CD4-positive, alpha-beta T cell (primary cell): Measurements from ENCODE around the gene DPEP3. TPM values are rescaled to one million over a fixed set of nuclear protein-coding genes. Genes with fewer than 3 reads are reported as not detected.

Experiments
- ATAC-seq: fragments of 200-7000 bp; cut with Tn5 transposase; one replicate; pipeline ENCODE4 v1.10.0; 2022; ENCODE audit warnings: mild to moderate bottlenecking; ENCODE audit not compliant: poor library complexity
- CTCF ChIA-PET: fragments of 350-600 bp; sonication (Branson Sonifier 250); formaldehyde crosslinking; loops from one replicate; lab custom pipeline; 2021; ENCODE audit warnings: antibody characterized with exemption, inconsistent platforms; lab: Charles Lee
- POLR2A ChIA-PET: fragments of 350-600 bp; sonication (Branson Sonifier 250); formaldehyde crosslinking; loops from one replicate; lab custom pipeline; 2021; ENCODE audit warnings: antibody characterized with exemption, inconsistent platforms; lab: Charles Lee
- DNase-seq, 14 experiments: peaks; one replicate each; pipeline ENCODE4 v3.0.0-alpha.2; 2013 to 2020; ENCODE audit warnings: mixed read lengths in 2 of 14
- H3K27ac ChIP-seq, 2 donors: one replicate each; pipeline versions ENCODE4 v1.5.1 to v1.7.0; 2013; ENCODE audit warnings: low read length in 2 of 2, low read depth in 1 of 2, mild to moderate bottlenecking in 1 of 2
- H3K27me3 ChIP-seq, 2 experiments: 1 replicate in 1 of 2; 2 replicates in 1 of 2; pipeline versions ENCODE4 v1.6.1 to v1.7.0; 2013; ENCODE audit warnings: low read length in 2 of 2, control low read depth in 1 of 2, mild to moderate bottlenecking in 1 of 2, moderate library complexity in 1 of 2; ENCODE audit not compliant: insufficient read depth in 2 of 2, control insufficient read depth in 1 of 2
- H3K36me3 ChIP-seq: one replicate; pipeline ENCODE4 v1.6.1; 2013; ENCODE audit warnings: low read length, control low read depth; ENCODE audit not compliant: insufficient read depth
- H3K4me1 ChIP-seq: one replicate; pipeline ENCODE4 v1.6.1; 2013; ENCODE audit warnings: low read length, control low read depth; ENCODE audit not compliant: insufficient read depth
- H3K4me3 ChIP-seq: one replicate; pipeline ENCODE4 v1.5.1; 2013; ENCODE audit warnings: mild to moderate bottlenecking, low read length, moderate library complexity
- H3K9me3 ChIP-seq, 2 experiments: 1 replicate in 1 of 2; 2 replicates in 1 of 2; pipeline versions ENCODE4 v1.6.1 to v1.7.0; 2013; ENCODE audit warnings: low read length in 2 of 2, mild to moderate bottlenecking in 2 of 2, control low read depth in 1 of 2, moderate library complexity in 1 of 2; ENCODE audit not compliant: control insufficient read depth in 1 of 2, insufficient read depth in 1 of 2
- H3K27ac Mint-ChIP-seq: one replicate; pipeline ENCODE4 v1.8.0; 2020; ENCODE audit warnings: mixed read lengths
- H3K27me3 Mint-ChIP-seq: one replicate; pipeline ENCODE4 v1.8.0; 2021; ENCODE audit warnings: mixed read lengths
- H3K36me3 Mint-ChIP-seq: one replicate; pipeline ENCODE4 v1.8.0; 2021; ENCODE audit warnings: low read depth, mixed read lengths
- H3K4me1 Mint-ChIP-seq: one replicate; pipeline ENCODE4 v1.8.0; 2021; ENCODE audit warnings: low read depth, mixed read lengths
- H3K4me3 Mint-ChIP-seq: one replicate; pipeline ENCODE4 v1.8.0; 2020; ENCODE audit warnings: mild to moderate bottlenecking, mixed read lengths
- H3K9me3 Mint-ChIP-seq: one replicate; pipeline ENCODE4 v1.8.0; 2020; ENCODE audit warnings: mixed read lengths
- CTCF ChIP-seq: fragments of 200-600 bp; IDR thresholded peaks from one replicate; pipeline ENCODE4 v1.8.0; 2022; ENCODE audit warnings: antibody characterized with exemption, mild to moderate bottlenecking
- intact Hi-C, 2 experiments: fragments of 100-400 bp; cut with DNase I in 1 of 2; cut with micrococcal nuclease in 1 of 2; formaldehyde crosslinking; loops; one replicate each; pipeline versions ENCODE4 v1.15.1 to v1.9.0; 2023 to 2025; cut with DNase I, micrococcal nuclease
- total RNA-seq, 174 experiments: library from RNA in 2 of 174; stranded (reverse) in 2 of 174; gene quantifications; one replicate each; pipeline ENCODE4 v1.2.3 and lab custom pipeline; 2021 to 2026

The DPEP3 gene
- total RNA-seq, 2 experiments from 2014 or later: 0.53 to 0.63 TPM

- ChIA-PET CTCF (interaction anchor here (1.0 to 2.7 kb wide), 6 partner anchors 52 to 415 kb away, joined by 3 to 10 read pairs (median 5); partner anchors contain the start of genes DDX28 and DUS2), POLR2A (interaction anchor here (0.7 to 3.8 kb wide), 47 partner anchors 8 to 455 kb away, joined by 3 to 44 read pairs (median 5); partner anchors contain the start of genes ACD, ATP6V0D1, CARMIL2 and CENPT)
- Histone ChIP-seq H3K9me3 (no peaks in the 10 kb centered on the region), H3K4me3 (peak within 1 kb of the TSS; percentile 96), H3K36me3 (peaks cover 33% of the 10 kb centered on the region), H3K27me3 (no peaks in the 10 kb centered on the region), H3K27ac (peak within 1 kb of the TSS; percentile 84 to 89), H3K4me1 (peaks cover 54% of the 10 kb centered on the region)
- TF ChIP-seq CTCF: no peak
- Mint-ChIP-seq H3K27me3 (no peaks in the 10 kb centered on the region), H3K27ac (peak within 1 kb of the TSS; percentile 95), H3K4me1 (peaks cover 40% of the 10 kb centered on the region), H3K9me3 (no peaks in the 10 kb centered on the region), H3K36me3 (peaks cover 49% of the 10 kb centered on the region), H3K4me3 (peak within 1 kb of the TSS; percentile 98)
- ATAC-seq (peak; percentile 47), DNase-seq (peak in 11 of 14 experiments; percentile 10 to 73 (median 34))
- intact Hi-C loops: loop anchor here (1.0 to 5.0 kb wide), 7 partner anchors 32 to 106 kb away; partner anchors contain the start of genes SLC12A4 (in 2 of the 2), DDX28 (in 1 of the 2), DUS2 (in 1 of the 2) and NUTF2 (in 1 of the 2)
These were observed 44.0 kb downstream of the DPEP3 start, which contains the start of gene PSMB10 for GRCh38 chr16:67936124-67936879. PSMB10 (minus strand) TSS chr16:67936850; CDS start chr16:67936749, 101 bp downstream.

- peak overlapping the region; percentile 98 for H3K4me3 Mint-ChIP-seq
- TF ChIP-seq CTCF: no peak
- Histone ChIP-seq H3K4me3 (peak overlapping the region; percentile 96), H3K4me1 (peaks cover 48% of the 10 kb centered on the region), H3K36me3 (peaks cover 34% of the 10 kb centered on the region), H3K9me3 (no peaks in the 10 kb centered on the region), H3K27ac (peak overlapping the region; percentile 84 to 89), H3K27me3 (no peaks in the 10 kb centered on the region)
- POLR2A ChIA-PET: interaction anchor here (0.6 to 3.8 kb wide), 46 partner anchors 9 to 454 kb away, joined by 3 to 44 read pairs (median 5); partner anchors contain the start of genes ACD, ATP6V0D1, CENPT and CTCF
- no peaks in the 10 kb centered on the region for H3K9me3 Mint-ChIP-seq
- intact Hi-C loops: loop anchor here (1.0 to 5.0 kb wide), 9 partner anchors 33 to 149 kb away; partner anchors contain the start of genes PSKH1 (in 2 of the 2), SLC12A4 (in 2 of the 2), DDX28 (in 1 of the 2) and DUS2 (in 1 of the 2)
- no peaks in the 10 kb centered on the region for H3K27me3 Mint-ChIP-seq
- CTCF ChIA-PET: interaction anchor here (1.0 to 2.7 kb wide), 4 partner anchors 52 to 119 kb away, joined by 3 to 10 read pairs (median 8); partner anchors contain the start of genes DDX28 and DUS2
- ATAC-seq (peak; percentile 91), DNase-seq (peak; percentile 86 to 99 (median 94))
- H3K4me1 Mint-ChIP-seq: peaks cover 38% of the 10 kb centered on the region
- H3K36me3 Mint-ChIP-seq: peaks cover 53% of the 10 kb centered on the region
- H3K27ac Mint-ChIP-seq: peak overlapping the region; percentile 95
These were observed 44.7 kb downstream of the DPEP3 start for GRCh38 chr16:67935402-67936123.

GRCh38 chr16:67935101-67935401, 45.2 kb downstream of the DPEP3 start:
- ChIA-PET POLR2A (interaction anchor here (0.6 to 3.8 kb wide), 42 partner anchors 9 to 454 kb away, joined by 3 to 44 read pairs (median 6); partner anchors contain the start of genes ACD, ATP6V0D1, CENPT and CTCF), CTCF (interaction anchor here (1.0 to 2.7 kb wide), 4 partner anchors 51 to 118 kb away, joined by 3 to 10 read pairs (median 8); partner anchors contain the start of genes DDX28 and DUS2)
- no peaks in the 10 kb centered on the region for H3K9me3 ChIP-seq
- peaks cover 43% of the 10 kb centered on the region for H3K4me1 ChIP-seq
- ATAC-seq: no peak
- no peaks in the 10 kb centered on the region for H3K27me3 ChIP-seq
- H3K4me1 Mint-ChIP-seq: peaks cover 33% of the 10 kb centered on the region
- H3K4me3 ChIP-seq: peak overlapping the region; percentile 96
- H3K9me3 Mint-ChIP-seq: no peaks in the 10 kb centered on the region
- H3K36me3 Mint-ChIP-seq: peaks cover 53% of the 10 kb centered on the region
- DNase-seq: no peak
- no peak for TF ChIP-seq CTCF
- peak overlapping the region; percentile 95 for H3K27ac Mint-ChIP-seq
- peak overlapping the region; percentile 98 for H3K4me3 Mint-ChIP-seq
- no peaks in the 10 kb centered on the region for H3K27me3 Mint-ChIP-seq
- H3K36me3 ChIP-seq: peaks cover 39% of the 10 kb centered on the region
- intact Hi-C loops: loop anchor here (2.0 to 5.0 kb wide), 4 partner anchors 42 to 150 kb away; partner anchors contain the start of genes PSKH1 (in 2 of the 2) and NFATC3 (in 1 of the 2)
- H3K27ac ChIP-seq: peak overlapping the region; percentile 74 to 84
